ENCODE results near the gene DCLK2.

The DCLK2 gene

GRCh38 chr4:150045410-150045809, 32.8 kb upstream of the DCLK2 start:
- no peak overlapping the region for H3K4me2 ChIP-seq
- H3K27ac ChIP-seq, result no peak overlapping the region
- no peaks in the 10 kb centered on the region for H4K20me1 ChIP-seq
- H3K9me3 ChIP-seq (replicated peaks in 1 of 11), result no peaks in the 10 kb centered on the region
- no peak overlapping the region for H3K4me3 ChIP-seq
- no peaks in the 10 kb centered on the region for H3K4me1 ChIP-seq
- no peaks in the 10 kb centered on the region for H3K27me3 ChIP-seq
- TF ChIP-seq Cebpa-rat (IDR thresholded peaks at IDR 0.05), result no peak
- H3K9ac ChIP-seq, result no peak overlapping the region
- no peaks in the 10 kb centered on the region for H3K36me3 ChIP-seq

DNA sequence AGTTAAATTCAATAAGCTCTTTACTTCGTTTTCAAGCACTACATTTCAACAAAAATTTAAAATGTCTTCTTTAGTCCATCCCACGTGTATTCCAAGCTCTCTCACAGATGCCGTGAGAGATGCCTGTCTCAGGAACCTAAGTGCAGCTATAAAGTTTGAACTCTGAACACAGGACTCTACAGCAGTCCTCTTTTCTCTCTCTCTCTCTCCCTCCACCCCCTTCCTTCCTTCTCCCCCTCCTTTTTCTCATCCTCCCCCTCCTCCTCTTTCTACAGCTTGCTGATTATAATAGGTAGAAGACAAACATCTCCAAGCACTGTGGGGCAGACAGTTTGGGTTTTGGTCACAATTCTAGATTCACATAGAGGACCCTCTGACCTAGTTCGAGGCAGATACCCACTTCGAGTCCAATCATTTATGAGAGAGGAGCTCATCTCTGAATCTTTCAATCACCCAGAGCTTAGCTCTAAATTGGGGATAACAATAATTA, 31.5 kb upstream of the DCLK2 start:
- no peaks in the 10 kb centered on the region for H4K20me1 ChIP-seq
- H3K4me2 ChIP-seq, result no peak overlapping the region
- no peaks in the 10 kb centered on the region for H3K27me3 ChIP-seq
- no peak for TF ChIP-seq Cebpa-rat (IDR thresholded peaks at IDR 0.05)
- no peak overlapping the region for H3K27ac ChIP-seq
- no peak overlapping the region for H3K9ac ChIP-seq
- no peaks in the 10 kb centered on the region for H3K9me3 ChIP-seq (replicated peaks in 1 of 11)
- no peak overlapping the region for H3K4me3 ChIP-seq
- H3K36me3 ChIP-seq, result no peaks in the 10 kb centered on the region
- no peaks in the 10 kb centered on the region for H3K4me1 ChIP-seq

GRCh38 chr4:150047546-150047945, 30.7 kb upstream of the DCLK2 start:
- Histone ChIP-seq H3K27me3 (no peaks in the 10 kb centered on the region), H3K9ac (no peak overlapping the region), H3K9me3 (replicated peaks in 1 of 11) (no peaks in the 10 kb centered on the region), H3K4me3 (no peak overlapping the region), H3K36me3 (no peaks in the 10 kb centered on the region), H4K20me1 (no peaks in the 10 kb centered on the region), H3K4me2 (no peak overlapping the region), H3K4me1 (no peaks in the 10 kb centered on the region), H3K27ac (no peak overlapping the region)
- no peak for TF ChIP-seq Cebpa-rat (IDR thresholded peaks at IDR 0.05)

DNA sequence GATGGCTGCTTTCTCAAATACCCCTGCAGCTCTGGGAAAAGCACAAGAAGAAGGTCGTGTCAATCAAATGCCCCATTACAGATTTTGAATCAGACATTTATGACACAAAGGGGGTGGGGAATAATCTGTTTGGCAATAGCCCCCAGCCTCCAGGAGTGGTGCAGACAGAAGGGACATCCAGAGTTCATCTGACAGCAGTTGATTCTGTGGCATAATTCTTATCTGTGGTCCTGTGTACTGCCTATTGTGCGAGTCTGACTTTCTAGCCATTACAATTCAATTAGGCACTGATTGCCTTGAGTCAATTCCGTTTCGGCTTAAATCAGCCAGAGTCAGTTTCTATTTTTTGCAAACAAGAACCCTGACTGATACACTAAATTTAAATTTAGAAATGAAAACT, 28.6 kb upstream of the DCLK2 start:
- no peaks in the 10 kb centered on the region for H3K36me3 ChIP-seq
- no peak overlapping the region for H3K27ac ChIP-seq
- no peaks in the 10 kb centered on the region for H3K27me3 ChIP-seq
- no peak overlapping the region for H3K4me2 ChIP-seq
- no peaks in the 10 kb centered on the region for H4K20me1 ChIP-seq
- peaks cover 0 to 4% (median 0%) of the 10 kb centered on the region in 11 experiments; a peak in 4 of 22 replicates for H3K9me3 ChIP-seq (replicated peaks in 1 of 11)
- H3K4me3 ChIP-seq, result no peak overlapping the region
- no peak overlapping the region for H3K9ac ChIP-seq
- no peaks in the 10 kb centered on the region for H3K4me1 ChIP-seq
- TF ChIP-seq Cebpa-rat (IDR thresholded peaks at IDR 0.05), result no peak

GRCh38 chr4:150050566-150050965, 27.7 kb upstream of the DCLK2 start:
- H3K4me1 ChIP-seq, result no peaks in the 10 kb centered on the region
- no peaks in the 10 kb centered on the region for H3K27me3 ChIP-seq
- H3K36me3 ChIP-seq, result no peaks in the 10 kb centered on the region
- no peaks in the 10 kb centered on the region for H4K20me1 ChIP-seq
- no peak overlapping the region for H3K4me2 ChIP-seq
- peaks cover 3 to 11% (median 4%) of the 10 kb centered on the region in 11 experiments; a peak in 21 of 22 replicates for H3K9me3 ChIP-seq (replicated peaks in 1 of 11)
- no peak overlapping the region for H3K9ac ChIP-seq
- no peak overlapping the region for H3K4me3 ChIP-seq
- TF ChIP-seq Cebpa-rat (IDR thresholded peaks at IDR 0.05), result no peak
- H3K27ac ChIP-seq, result no peak overlapping the region

- Histone ChIP-seq H4K20me1 (no peaks in the 10 kb centered on the region), H3K27ac (no peak overlapping the region), H3K27me3 (no peaks in the 10 kb centered on the region), H3K4me1 (no peaks in the 10 kb centered on the region), H3K4me3 (no peak overlapping the region), H3K36me3 (no peaks in the 10 kb centered on the region), H3K4me2 (no peak overlapping the region), H3K9me3 (replicated peaks in 1 of 11) (peaks cover 8 to 17% (median 9%) of the 10 kb centered on the region in 11 experiments), H3K9ac (no peak overlapping the region)
- no peak for TF ChIP-seq Cebpa-rat (IDR thresholded peaks at IDR 0.05)
These were observed 27.1 kb upstream of the DCLK2 start for GRCh38 chr4:150051111-150051510.

DNA sequence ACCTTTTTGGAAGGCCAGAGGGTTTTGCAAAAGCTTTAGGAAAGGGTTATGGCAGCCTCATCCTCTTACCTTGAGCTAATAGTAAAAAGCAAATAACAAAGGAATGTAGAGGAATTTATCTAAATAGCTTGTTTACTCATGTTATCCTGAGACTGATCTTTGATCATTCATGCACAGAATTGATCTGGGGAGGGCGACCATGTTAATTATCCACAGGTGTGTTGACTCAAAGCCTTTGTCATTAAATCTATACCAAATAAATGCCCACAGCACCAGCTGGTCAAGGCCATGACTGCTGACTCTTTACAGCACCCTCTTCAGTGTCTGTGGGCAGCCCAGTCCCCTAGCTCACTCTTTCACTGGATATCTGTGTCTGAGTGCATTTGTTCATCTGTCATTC, 22.8 kb upstream of the DCLK2 start:
- H3K9me3 ChIP-seq (replicated peaks in 1 of 11), result peaks cover 16 to 32% (median 20%) of the 10 kb centered on the region in 11 experiments

GRCh38 chr4:150056569-150056968, 21.7 kb upstream of the DCLK2 start:
- Histone ChIP-seq H3K4me1 (peaks cover 0 to 17% (median 0%) of the 10 kb centered on the region in 10 experiments; a peak in 6 of 20 replicates), H4K20me1 (no peaks in the 10 kb centered on the region), H3K36me3 (no peaks in the 10 kb centered on the region), H3K4me2 (no peak overlapping the region), H3K9me3 (replicated peaks in 1 of 11) (peaks cover 16 to 32% (median 20%) of the 10 kb centered on the region in 11 experiments), H3K4me3 (no peak overlapping the region), H3K9ac (no peak overlapping the region), H3K27ac (no peak overlapping the region), H3K27me3 (no peaks in the 10 kb centered on the region)
- no peak for TF ChIP-seq Cebpa-rat (IDR thresholded peaks at IDR 0.05)

More for the DNA sequence above, 22.8 kb upstream of the DCLK2 start:
- Histone ChIP-seq H4K20me1 (no peaks in the 10 kb centered on the region), H3K4me2 (no peak overlapping the region), H3K4me1 (peaks cover 0 to 6% (median 0%) of the 10 kb centered on the region in 10 experiments; a peak in 3 of 20 replicates), H3K27me3 (no peaks in the 10 kb centered on the region), H3K4me3 (no peak overlapping the region), H3K36me3 (no peaks in the 10 kb centered on the region), H3K9ac (no peak overlapping the region), H3K27ac (no peak overlapping the region)
- no peak for TF ChIP-seq Cebpa-rat (IDR thresholded peaks at IDR 0.05)

- H3K9ac ChIP-seq, result no peak overlapping the region
- H3K4me2 ChIP-seq, result peak overlapping the region in 4 of 11 experiments; percentile 41 to 90 (median 77); a peak in 5 of 22 replicates
- TF ChIP-seq Cebpa-rat (IDR thresholded peaks at IDR 0.05), result no peak
These were observed 17.0 kb upstream of the DCLK2 start for GRCh38 chr4:150061086-150061776.

DNA sequence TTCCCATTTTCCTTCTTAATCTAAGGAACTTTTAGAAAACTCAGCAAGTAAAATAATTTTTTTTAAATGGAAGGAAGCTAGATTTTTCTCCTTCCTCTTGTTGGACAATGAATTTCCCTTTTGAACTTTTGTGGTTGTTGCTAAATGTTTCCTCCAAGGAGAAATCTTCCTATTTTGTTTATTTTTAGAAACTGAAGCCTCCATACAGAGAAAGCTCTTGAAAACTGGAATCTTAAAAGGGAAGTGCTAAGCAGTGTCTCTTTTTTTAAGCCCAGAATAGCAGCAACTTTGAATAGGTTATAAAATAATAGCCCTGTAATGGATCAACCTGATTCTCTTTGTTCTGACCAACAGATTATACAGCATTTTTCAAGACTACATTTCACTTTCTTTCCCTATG, 15.1 kb upstream of the DCLK2 start:
- H3K4me2 ChIP-seq, result peak overlapping the region in 8 of 11 experiments; percentile 11 to 90 (median 74); a peak in 13 of 22 replicates
- no peak for TF ChIP-seq Cebpa-rat (IDR thresholded peaks at IDR 0.05)
- no peak overlapping the region for H3K27ac ChIP-seq
- H3K4me3 ChIP-seq, result no peak overlapping the region
- no peaks in the 10 kb centered on the region for H3K27me3 ChIP-seq
- peaks cover 0 to 47% (median 18%) of the 10 kb centered on the region in 10 experiments; a peak in 14 of 20 replicates for H3K4me1 ChIP-seq
- H4K20me1 ChIP-seq, result no peaks in the 10 kb centered on the region
- H3K36me3 ChIP-seq, result no peaks in the 10 kb centered on the region
- no peak overlapping the region for H3K9ac ChIP-seq
- peaks cover 0 to 6% (median 0%) of the 10 kb centered on the region in 11 experiments; a peak in 3 of 22 replicates for H3K9me3 ChIP-seq (replicated peaks in 1 of 11)

More at GRCh38 chr4:150061086-150061776, 17.0 kb upstream of the DCLK2 start:
- H4K20me1 ChIP-seq, result no peaks in the 10 kb centered on the region
- H3K4me1 ChIP-seq, result peaks cover 0 to 47% (median 18%) of the 10 kb centered on the region in 10 experiments; a peak in 14 of 20 replicates
- no peak overlapping the region for H3K27ac ChIP-seq
- H3K9me3 ChIP-seq (replicated peaks in 1 of 11), result peaks cover 2 to 16% (median 8%) of the 10 kb centered on the region in 11 experiments; a peak in 18 of 22 replicates
- H3K4me3 ChIP-seq, result no peak overlapping the region
- no peaks in the 10 kb centered on the region for H3K27me3 ChIP-seq
- no peaks in the 10 kb centered on the region for H3K36me3 ChIP-seq
